NCI-H1417 treated with DMSO at 0.1 percent for 48 hours (cell line): ENCODE data around the gene PAK1.

Experiments used
- DNase-seq: peaks from one replicate; lab custom pipeline; 2025; lab: John Stamatoyannopoulos, UW

PAK1 gene

GRCh38 chr11:77474684-77475060 lies 778 bp upstream of the PAK1 start:
- no peak for DNase-seq

- no peak for DNase-seq
Measured at GRCh38 chr11:77472991-77473800, 698 bp downstream of the PAK1 start.

- no peak for DNase-seq
Measured at GRCh38 chr11:77471558-77472193, 2.2 kb downstream of the PAK1 start.

GRCh38 chr11:77470971-77471370 lies 2.9 kb downstream of the PAK1 start:
- no peak for DNase-seq

GRCh38 chr11:77470504-77470903 lies 3.4 kb downstream of the PAK1 start:
- no peak for DNase-seq

GRCh38 chr11:77468527-77468926 lies 5.4 kb downstream of the PAK1 start:
- DNase-seq: no peak

- DNase-seq: no peak
Measured at GRCh38 chr11:77467993-77468392, 5.9 kb downstream of the PAK1 start.

GRCh38 chr11:77467233-77467632 lies 6.7 kb downstream of the PAK1 start:
- no peak for DNase-seq

GRCh38 chr11:77457340-77457739 lies 16.6 kb downstream of the PAK1 start:
- no peak for DNase-seq

- no peak for DNase-seq
Measured at GRCh38 chr11:77455740-77456139, 18.2 kb downstream of the PAK1 start.

GRCh38 chr11:77454867-77455655 lies 18.8 kb downstream of the PAK1 start:
- DNase-seq: no peak

GRCh38 chr11:77450227-77450626 lies 23.7 kb downstream of the PAK1 start:
- no peak for DNase-seq

GRCh38 chr11:77449784-77450183 lies 24.1 kb downstream of the PAK1 start:
- no peak for DNase-seq

GRCh38 chr11:77449060-77449521 lies 24.8 kb downstream of the PAK1 start:
- DNase-seq: no peak

GRCh38 chr11:77448269-77448668 lies 25.6 kb downstream of the PAK1 start:
- DNase-seq: no peak

GRCh38 chr11:77446911-77447629 lies 26.8 kb downstream of the PAK1 start:
- DNase-seq: no peak

- no peak for DNase-seq
Measured at GRCh38 chr11:77444261-77444660, 29.6 kb downstream of the PAK1 start.

GRCh38 chr11:77442394-77443053 lies 31.4 kb downstream of the PAK1 start:
- no peak for DNase-seq

- no peak for DNase-seq
Measured at GRCh38 chr11:77441426-77441825, 32.5 kb downstream of the PAK1 start.

GRCh38 chr11:77440678-77441077 lies 33.2 kb downstream of the PAK1 start:
- DNase-seq: no peak

- DNase-seq: no peak
Measured at GRCh38 chr11:77438487-77438886, 35.4 kb downstream of the PAK1 start.

- DNase-seq: no peak
Measured at GRCh38 chr11:77436969-77437368, 36.9 kb downstream of the PAK1 start.
